Measurements from ENCODE around the gene DAPL1. TPM values are rescaled to one million over a fixed set of nuclear protein-coding genes. Genes with fewer than 3 reads are reported as not detected.
A peak's percentile ranks its signal among the peaks of the same experiment; 100 is the strongest.

DAPL1 gene
- polyA plus RNA-seq, 3 donors = not detected

DNA sequence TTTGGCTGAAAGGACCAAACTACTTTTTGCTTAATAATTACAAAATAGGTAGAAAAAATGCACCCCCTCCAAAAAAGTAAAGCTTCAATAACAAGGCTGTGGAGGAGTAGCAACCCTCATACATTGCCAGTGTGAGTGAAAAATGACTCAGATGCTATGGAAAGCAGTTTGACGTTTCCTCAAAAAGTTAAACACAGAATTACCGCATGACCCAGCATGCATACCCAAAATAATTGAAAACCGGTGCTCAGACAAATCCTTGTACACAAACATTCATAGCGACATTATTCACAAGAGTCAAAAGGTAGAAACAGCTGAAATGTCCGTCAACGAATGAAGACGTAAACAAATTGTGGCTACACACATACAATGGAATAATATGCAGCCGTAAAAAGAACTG lies 38.8 kb upstream of the DAPL1 start:
- intact Hi-C loops (cut with micrococcal nuclease) = no loop called here
- Mint-ChIP-seq H3K4me1 (peaks cover 5% of the 10 kb centered on the region), H3K4me3 (no peak overlapping the region), H3K27me3 (ENCODE audit: low read depth in 3 of 3) (peaks cover 0 to 1% (median 0%) of the 10 kb centered on the region in 3 donors), H3K9me3 (no peaks in the 10 kb centered on the region), H3K27ac (no peak overlapping the region), H3K36me3 (no peaks in the 10 kb centered on the region)
- DNase-seq = no peak
- Histone ChIP-seq H3K79me2 (ENCODE audit: insufficient read depth, low read length) (no peaks in the 10 kb centered on the region), H3K9ac (ENCODE audit: insufficient read depth, low read length, poor library complexity, severe bottlenecking) (no peak overlapping the region), H2AFZ (ENCODE audit: insufficient read depth, low read depth, low read length, poor library complexity, severe bottlenecking) (no peak overlapping the region), H3K4me3 (replicated peaks in 1 of 3; ENCODE audit: low read depth in 2 of 3, low read length in 3 of 3) (no peak overlapping the region), H4K20me1 (ENCODE audit: insufficient read depth, low read length) (no peaks in the 10 kb centered on the region), H3K36me3 (replicated peaks in 1 of 2; ENCODE audit: control insufficient read depth in 1 of 2, insufficient read depth in 2 of 2, low read length in 2 of 2) (no peaks in the 10 kb centered on the region), H3K27ac (ENCODE audit: low read depth in 1 of 2, low read length in 2 of 2) (no peak overlapping the region), H3K4me2 (replicated peaks; ENCODE audit: extremely low read depth, low read length, poor library complexity, severe bottlenecking) (no peak overlapping the region), H3K27me3 (ENCODE audit: control insufficient read depth in 2 of 2, insufficient read depth in 2 of 2, low read length in 2 of 2) (no peaks in the 10 kb centered on the region), H3K4me1 (ENCODE audit: control insufficient read depth in 1 of 2, insufficient read depth in 2 of 2, low read length in 2 of 2) (no peaks in the 10 kb centered on the region), H3K9me3 (replicated peaks in 1 of 2; ENCODE audit: control insufficient read depth in 1 of 2, insufficient read depth in 1 of 2, low read length in 2 of 2) (no peaks in the 10 kb centered on the region)
- TF ChIP-seq, protein P1, sequence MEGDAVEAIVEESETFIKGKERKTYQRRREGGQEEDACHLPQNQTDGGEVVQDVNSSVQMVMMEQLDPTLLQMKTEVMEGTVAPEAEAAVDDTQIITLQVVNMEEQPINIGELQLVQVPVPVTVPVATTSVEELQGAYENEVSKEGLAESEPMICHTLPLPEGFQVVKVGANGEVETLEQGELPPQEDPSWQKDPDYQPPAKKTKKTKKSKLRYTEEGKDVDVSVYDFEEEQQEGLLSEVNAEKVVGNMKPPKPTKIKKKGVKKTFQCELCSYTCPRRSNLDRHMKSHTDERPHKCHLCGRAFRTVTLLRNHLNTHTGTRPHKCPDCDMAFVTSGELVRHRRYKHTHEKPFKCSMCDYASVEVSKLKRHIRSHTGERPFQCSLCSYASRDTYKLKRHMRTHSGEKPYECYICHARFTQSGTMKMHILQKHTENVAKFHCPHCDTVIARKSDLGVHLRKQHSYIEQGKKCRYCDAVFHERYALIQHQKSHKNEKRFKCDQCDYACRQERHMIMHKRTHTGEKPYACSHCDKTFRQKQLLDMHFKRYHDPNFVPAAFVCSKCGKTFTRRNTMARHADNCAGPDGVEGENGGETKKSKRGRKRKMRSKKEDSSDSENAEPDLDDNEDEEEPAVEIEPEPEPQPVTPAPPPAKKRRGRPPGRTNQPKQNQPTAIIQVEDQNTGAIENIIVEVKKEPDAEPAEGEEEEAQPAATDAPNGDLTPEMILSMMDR (IDR thresholded peaks at IDR 0.05) = no peak
- WGBS (ENCODE audit: insufficient coverage) = 100% methylated on average over 8 of the region's 8 CpGs

DNA sequence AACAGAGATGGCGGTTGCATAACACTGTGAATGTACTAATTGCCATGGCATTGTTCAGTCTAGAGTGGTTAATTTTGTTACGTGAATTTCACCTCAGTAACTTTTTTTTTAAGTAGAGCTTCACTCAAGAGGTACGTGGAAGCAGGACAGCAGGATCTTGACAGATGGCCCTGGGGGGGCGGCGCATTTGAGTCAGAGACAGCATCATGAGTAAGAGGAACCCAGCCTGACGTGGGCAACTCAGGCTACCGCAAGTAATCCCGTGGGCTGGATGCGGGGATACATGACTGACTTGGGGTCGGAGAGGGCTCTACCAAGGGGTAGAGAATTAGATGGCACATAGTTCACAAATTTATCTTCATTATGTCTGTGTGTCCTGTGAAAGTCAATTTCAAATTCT lies 38.1 kb upstream of the DAPL1 start:
- no peak overlapping the region for H3K4me3 Mint-ChIP-seq
- no peak overlapping the region for H3K4me2 ChIP-seq (replicated peaks; ENCODE audit: extremely low read depth, low read length, poor library complexity, severe bottlenecking)
- 89% methylated on average over 8 of the region's 10 CpGs for WGBS (ENCODE audit: insufficient coverage)
- intact Hi-C loops (cut with micrococcal nuclease) = no loop called here
- peaks cover 0 to 1% (median 0%) of the 10 kb centered on the region in 3 donors for H3K27me3 Mint-ChIP-seq (ENCODE audit: low read depth in 3 of 3)
- H3K9me3 Mint-ChIP-seq = no peaks in the 10 kb centered on the region
- DNase-seq = no peak
- peak overlapping the region in 1 of 7 donors; percentile 43 for H3K27ac Mint-ChIP-seq
- no peaks in the 10 kb centered on the region for H3K27me3 ChIP-seq (ENCODE audit: control insufficient read depth in 2 of 2, insufficient read depth in 2 of 2, low read length in 2 of 2)
- no peak overlapping the region for H3K9ac ChIP-seq (ENCODE audit: insufficient read depth, low read length, poor library complexity, severe bottlenecking)
- TF ChIP-seq, protein P1 (IDR thresholded peaks at IDR 0.05) = no peak
- H2AFZ ChIP-seq (ENCODE audit: insufficient read depth, low read depth, low read length, poor library complexity, severe bottlenecking) = no peak overlapping the region
- no peak overlapping the region for H3K4me3 ChIP-seq (replicated peaks in 1 of 3; ENCODE audit: low read depth in 2 of 3, low read length in 3 of 3)
- H3K79me2 ChIP-seq (ENCODE audit: insufficient read depth, low read length) = no peaks in the 10 kb centered on the region
- no peak overlapping the region for H3K27ac ChIP-seq (ENCODE audit: low read depth in 1 of 2, low read length in 2 of 2)
- no peaks in the 10 kb centered on the region for H3K36me3 ChIP-seq (replicated peaks in 1 of 2; ENCODE audit: control insufficient read depth in 1 of 2, insufficient read depth in 2 of 2, low read length in 2 of 2)
- H3K4me1 Mint-ChIP-seq = peaks cover 10% of the 10 kb centered on the region
- no peaks in the 10 kb centered on the region for H3K9me3 ChIP-seq (replicated peaks in 1 of 2; ENCODE audit: control insufficient read depth in 1 of 2, insufficient read depth in 1 of 2, low read length in 2 of 2)
- no peaks in the 10 kb centered on the region for H3K4me1 ChIP-seq (ENCODE audit: control insufficient read depth in 1 of 2, insufficient read depth in 2 of 2, low read length in 2 of 2)
- no peaks in the 10 kb centered on the region for H3K36me3 Mint-ChIP-seq
- H4K20me1 ChIP-seq (ENCODE audit: insufficient read depth, low read length) = no peaks in the 10 kb centered on the region

All from CD14-positive monocyte (primary cell).